B cell (primary cell): ENCODE results near the gene TK2. TPM values are rescaled to one million over a fixed set of nuclear protein-coding genes. Genes with fewer than 3 reads are reported as not detected.

Experiments used
- ATAC-seq: fragments of 200-7000 bp; cut with Tn5 transposase; one replicate; pipeline ENCODE4 v1.10.0; 2021; ENCODE audit warnings: low read depth, mild to moderate bottlenecking, moderate number of reproducible peaks, moderate library complexity
- CTCF ChIA-PET: fragments of 350-600 bp; sonication (Branson Sonifier 250); formaldehyde crosslinking; loops from one replicate; lab custom pipeline; 2021; ENCODE audit warnings: antibody characterized with exemption, inconsistent platforms; lab: Charles Lee
- POLR2A ChIA-PET: fragments of 350-600 bp; sonication (Branson Sonifier 250); formaldehyde crosslinking; loops from one replicate; lab custom pipeline; 2021; ENCODE audit warnings: antibody characterized with exemption; lab: Charles Lee
- DNase-seq: peaks from one replicate; pipeline ENCODE4 v3.0.0; 2013
- H2AFZ ChIP-seq: 2 replicates; pipeline ENCODE4 v1.6.1; 2012; ENCODE audit warnings: mild to moderate bottlenecking, low read depth, low read length; ENCODE audit not compliant: insufficient read depth, poor library complexity, severe bottlenecking
- H3K27ac ChIP-seq, 2 donors: 1 replicate in 1 of 2; 2 replicates in 1 of 2; pipeline ENCODE4 v1.5.1; 2012 to 2013; ENCODE audit warnings: low read length in 2 of 2, mild to moderate bottlenecking in 2 of 2, moderate library complexity in 1 of 2
- H3K27me3 ChIP-seq, 4 experiments: fragments of 200-600 bp in 1 of 4; sonication (generic) in 1 of 4; replicated peaks in 1 of 4; 1 replicate in 2 of 4; 2 replicates in 2 of 4; pipeline versions ENCODE4 v1.6.1 to v1.7.0; 2013 to 2016; ENCODE audit warnings: low read length in 3 of 4, mild to moderate bottlenecking in 2 of 4, mixed read lengths in 1 of 4, moderate library complexity in 1 of 4; ENCODE audit not compliant: insufficient read depth in 4 of 4, control insufficient read depth in 3 of 4; ENCODE audit errors: control extremely low read depth in 1 of 4
- H3K36me3 ChIP-seq, 2 experiments: replicated peaks in 1 of 2; 1 replicate in 1 of 2; 2 replicates in 1 of 2; pipeline versions ENCODE4 v1.6.1 to v1.7.1; 2013; ENCODE audit warnings: low read length in 1 of 2; ENCODE audit not compliant: insufficient read depth in 2 of 2, control insufficient read depth in 1 of 2; ENCODE audit errors: control extremely low read depth in 1 of 2, extremely low read depth in 1 of 2
- H3K4me1 ChIP-seq, 2 donors: fragments of 200-600 bp in 1 of 2; sonication (generic) in 1 of 2; 1 replicate in 1 of 2; 2 replicates in 1 of 2; pipeline versions ENCODE4 v1.5.1 to v1.6.1; 2013 to 2017; ENCODE audit warnings: low read length in 2 of 2; ENCODE audit not compliant: control insufficient read depth in 2 of 2, insufficient read depth in 2 of 2
- H3K4me2 ChIP-seq: replicated peaks from 2 replicates; pipeline ENCODE3; 2012; ENCODE audit warnings: mild to moderate bottlenecking, low read depth, low read length; ENCODE audit not compliant: poor library complexity, severe bottlenecking
- H3K4me3 ChIP-seq, 5 experiments: fragments of 200-600 bp in 1 of 5; sonication (generic) in 1 of 5; 1 replicate in 3 of 5; 2 replicates in 2 of 5; pipeline versions ENCODE4 v1.5.1 to v1.7.0; 2011 to 2016; ENCODE audit warnings: low read length in 4 of 5, mild to moderate bottlenecking in 4 of 5, low read depth in 2 of 5, control low read depth in 1 of 5, moderate library complexity in 1 of 5; ENCODE audit not compliant: insufficient read depth in 1 of 5; ENCODE audit errors: control extremely low read depth in 1 of 5, extremely low read depth in 1 of 5
- H3K79me2 ChIP-seq: fragments of 200-600 bp; sonication (generic); one replicate; pipeline ENCODE4 v1.6.0; 2016; ENCODE audit warnings: low read length; ENCODE audit not compliant: control insufficient read depth, insufficient read depth
- H3K9ac ChIP-seq: fragments of 200-600 bp; sonication (generic); 2 replicates; pipeline ENCODE4 v1.6.1; 2017; ENCODE audit warnings: mild to moderate bottlenecking, low read length, moderate library complexity
- H3K9me3 ChIP-seq, 3 donors: one replicate each; pipeline versions ENCODE4 v1.6.1 to v1.7.1; 2013; ENCODE audit warnings: low read length in 2 of 3; ENCODE audit not compliant: control insufficient read depth in 2 of 3, insufficient read depth in 1 of 3; ENCODE audit errors: control extremely low read depth in 1 of 3
- H4K20me1 ChIP-seq: 2 replicates; pipeline ENCODE4 v1.6.0; 2012; ENCODE audit warnings: mild to moderate bottlenecking, low read length; ENCODE audit not compliant: insufficient read depth, control insufficient read depth, poor library complexity, severe bottlenecking
- H3K27ac Mint-ChIP-seq: one replicate; pipeline ENCODE4 v1.8.0; 2021; ENCODE audit warnings: mixed read lengths
- H3K27me3 Mint-ChIP-seq: one replicate; pipeline ENCODE4 v1.8.0; 2021; ENCODE audit warnings: mixed read lengths
- H3K4me1 Mint-ChIP-seq: one replicate; pipeline ENCODE4 v1.8.0; 2021; ENCODE audit warnings: mixed read lengths
- H3K4me3 Mint-ChIP-seq: one replicate; pipeline ENCODE4 v1.8.0; 2021; ENCODE audit warnings: mixed read lengths
- H3K9me3 Mint-ChIP-seq: one replicate; pipeline ENCODE4 v1.8.0; 2022; ENCODE audit warnings: mixed read lengths; ENCODE audit not compliant: insufficient read depth
- EZH2 ChIP-seq: IDR thresholded peaks from 2 replicates; pipeline ENCODE4 v1.6.1; 2012; ENCODE audit warnings: borderline replicate concordance, low read depth, mild to moderate bottlenecking, moderate library complexity, low read length; ENCODE audit not compliant: insufficient read depth, poor library complexity, severe bottlenecking
- WGBS: methylation state at CpG from one replicate; pipeline ENCODE4 v1.1.5; 2013; ENCODE audit warnings: missing lambda C conversion rate; ENCODE audit not compliant: insufficient coverage; 5-methylcytosine and 5-hydroxymethylcytosine counted together
- intact Hi-C: fragments of 100-400 bp; cut with micrococcal nuclease; formaldehyde crosslinking; loops from one replicate; pipeline ENCODE4 v1.10.0; 2022
- polyA plus RNA-seq: library from polyadenylated mRNA; depleted of rRNA; stranded (reverse); fragments of >200 nt; gene quantifications from 2 replicates; pipeline ENCODE4 v1.2.3, GENCODE V29; 2012
- total RNA-seq, 2 donors: library from RNA; stranded (reverse); fragments of 120-200 nt in 1 of 2; gene quantifications; 1 replicate in 1 of 2; 2 replicates in 1 of 2; pipeline versions ENCODE4 v1.2.3 to v1.2.4, GENCODE V29; 2013 to 2022
- TF ChIP-seq, protein P1 (sequence below): fragments of 200-600 bp; IDR thresholded peaks from one replicate; pipeline ENCODE4 v1.8.0; 2022; ENCODE audit warnings: antibody characterized with exemption, mild to moderate bottlenecking

TK2 gene
- total and polyA plus RNA-seq, 2 donors (not counting 1 experiment from before 2014, with no cell fraction given), result 2.9 to 9.7 TPM

DNA sequence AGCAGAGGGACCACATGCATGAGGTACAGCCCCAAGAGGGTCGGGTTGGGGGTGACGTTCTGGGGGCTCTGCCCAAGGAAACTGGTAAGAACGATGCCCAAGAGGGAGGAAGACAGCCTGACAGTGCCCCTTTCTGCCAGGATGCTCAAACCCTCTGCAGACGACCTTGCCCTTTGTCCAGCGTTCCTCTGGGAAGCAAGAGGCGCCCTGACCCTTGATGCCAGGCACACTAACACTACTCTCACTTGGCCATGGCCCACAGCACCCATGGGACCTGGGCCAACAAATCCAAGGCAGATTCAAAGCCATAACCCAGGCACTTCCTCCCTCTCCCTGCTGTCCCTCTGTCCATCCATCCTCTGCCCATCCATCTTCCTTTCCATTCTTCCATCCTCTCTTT is 20.4 kb downstream of the TK2 start:
- H3K4me2 ChIP-seq, result no peak overlapping the region
- ChIA-PET POLR2A (interaction anchor here (0.5 kb wide), 1 partner anchor 78 kb away, joined by 3 read pairs; no protein-coding TSS in a partner anchor), CTCF (interaction anchor here (1.0 kb wide), 1 partner anchor 12 kb away, joined by 3 read pairs; no protein-coding TSS in a partner anchor)
- H3K36me3 ChIP-seq, result no peaks in the 10 kb centered on the region
- Mint-ChIP-seq H3K27ac (no peak overlapping the region), H3K4me1 (peaks cover 26% of the 10 kb centered on the region), H3K27me3 (no peaks in the 10 kb centered on the region), H3K4me3 (no peak overlapping the region), H3K9me3 (no peaks in the 10 kb centered on the region)
- TF ChIP-seq EZH2, result no peak
- TF ChIP-seq, protein P1, sequence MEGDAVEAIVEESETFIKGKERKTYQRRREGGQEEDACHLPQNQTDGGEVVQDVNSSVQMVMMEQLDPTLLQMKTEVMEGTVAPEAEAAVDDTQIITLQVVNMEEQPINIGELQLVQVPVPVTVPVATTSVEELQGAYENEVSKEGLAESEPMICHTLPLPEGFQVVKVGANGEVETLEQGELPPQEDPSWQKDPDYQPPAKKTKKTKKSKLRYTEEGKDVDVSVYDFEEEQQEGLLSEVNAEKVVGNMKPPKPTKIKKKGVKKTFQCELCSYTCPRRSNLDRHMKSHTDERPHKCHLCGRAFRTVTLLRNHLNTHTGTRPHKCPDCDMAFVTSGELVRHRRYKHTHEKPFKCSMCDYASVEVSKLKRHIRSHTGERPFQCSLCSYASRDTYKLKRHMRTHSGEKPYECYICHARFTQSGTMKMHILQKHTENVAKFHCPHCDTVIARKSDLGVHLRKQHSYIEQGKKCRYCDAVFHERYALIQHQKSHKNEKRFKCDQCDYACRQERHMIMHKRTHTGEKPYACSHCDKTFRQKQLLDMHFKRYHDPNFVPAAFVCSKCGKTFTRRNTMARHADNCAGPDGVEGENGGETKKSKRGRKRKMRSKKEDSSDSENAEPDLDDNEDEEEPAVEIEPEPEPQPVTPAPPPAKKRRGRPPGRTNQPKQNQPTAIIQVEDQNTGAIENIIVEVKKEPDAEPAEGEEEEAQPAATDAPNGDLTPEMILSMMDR, result no peak
- H3K9ac ChIP-seq, result no peak overlapping the region
- intact Hi-C loops, result no loop called here
- WGBS, result 88% methylated on average over 6 of the region's 6 CpGs
- H3K4me3 ChIP-seq, result no peak overlapping the region
- H3K27me3 ChIP-seq, result no peaks in the 10 kb centered on the region
- DNase-seq (no peak), ATAC-seq (no peak)
- no peaks in the 10 kb centered on the region for H3K79me2 ChIP-seq
- no peak overlapping the region for H2AFZ ChIP-seq
- H3K27ac ChIP-seq, result no peak overlapping the region
- no peaks in the 10 kb centered on the region for H3K9me3 ChIP-seq
- H3K4me1 ChIP-seq, result peaks cover 18 to 24% of the 10 kb centered on the region in 2 donors
- no peaks in the 10 kb centered on the region for H4K20me1 ChIP-seq

DNA sequence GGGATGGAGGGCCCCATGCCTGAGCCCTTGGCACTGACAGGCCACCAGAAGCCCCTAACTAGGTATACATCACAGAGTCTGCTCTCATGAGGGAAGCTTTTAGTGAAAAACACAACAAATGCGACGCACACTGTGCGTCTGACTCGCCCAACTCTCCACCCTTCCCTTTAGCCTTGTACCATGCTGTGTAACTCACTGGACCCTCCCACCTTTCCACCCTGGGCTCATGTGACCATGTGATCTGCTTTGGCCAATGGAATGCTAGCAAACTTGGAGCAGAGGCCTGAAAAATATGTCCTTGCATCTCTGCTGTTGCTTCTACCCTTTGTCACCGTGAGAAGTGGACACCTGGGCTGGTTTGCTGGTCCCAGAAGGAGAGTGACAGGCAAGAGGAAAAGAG is 21.6 kb downstream of the TK2 start:
- H3K27ac ChIP-seq, result no peak overlapping the region
- Mint-ChIP-seq H3K4me1 (peaks cover 36% of the 10 kb centered on the region), H3K4me3 (no peak overlapping the region), H3K27ac (no peak overlapping the region), H3K27me3 (no peaks in the 10 kb centered on the region), H3K9me3 (no peaks in the 10 kb centered on the region)
- no peaks in the 10 kb centered on the region for H3K9me3 ChIP-seq
- ChIA-PET CTCF (interaction anchor here (0.6 to 2.3 kb wide), 3 partner anchors 13 to 61 kb away, joined by 3 to 10 read pairs (median 5); no protein-coding TSS in a partner anchor), POLR2A (no interaction called here)
- DNase-seq, result no peak
- no peaks in the 10 kb centered on the region for H3K79me2 ChIP-seq
- intact Hi-C loops, result no loop called here
- no peak overlapping the region for H3K9ac ChIP-seq
- H3K27me3 ChIP-seq, result no peaks in the 10 kb centered on the region
- H3K4me3 ChIP-seq, result no peak overlapping the region
- H3K4me2 ChIP-seq, result no peak overlapping the region
- TF ChIP-seq, protein P1, result no peak
- peaks cover 29 to 36% of the 10 kb centered on the region in 2 donors for H3K4me1 ChIP-seq
- no peaks in the 10 kb centered on the region for H4K20me1 ChIP-seq
- H3K36me3 ChIP-seq, result no peaks in the 10 kb centered on the region
- WGBS, result 92% methylated on average over 5 of the region's 5 CpGs
- ATAC-seq, result no peak
- H2AFZ ChIP-seq, result no peak overlapping the region
